ENCODE measurements around the gene MIR17HG. TPM values are rescaled to one million over a fixed set of nuclear protein-coding genes. Genes with fewer than 3 reads are reported as not detected.

The MIR17HG gene
- total RNA-seq, 6 donors from 2014 or later = 3.1 to 4.5 (median 4.2) TPM; not detected in 1

- DNase-seq (no peak), ATAC-seq (ENCODE audit: low FRiP score in 2 of 2) (no peak)
- 74 to 75% methylated on average over 1 of the region's 1 CpG for WGBS, 2 donors
- H3K27ac ChIP-seq = no peak overlapping the region
- no peaks in the 10 kb centered on the region for H3K9me3 ChIP-seq
- peaks cover 0 to 12% (median 5%) of the 10 kb centered on the region in 4 donors for H3K27me3 ChIP-seq
- no peak for TF ChIP-seq POLR2A (IDR thresholded peaks at IDR 0.05)
- TF ChIP-seq EP300 (IDR thresholded peaks at IDR 0.05) = no peak
- TF ChIP-seq, protein P1, sequence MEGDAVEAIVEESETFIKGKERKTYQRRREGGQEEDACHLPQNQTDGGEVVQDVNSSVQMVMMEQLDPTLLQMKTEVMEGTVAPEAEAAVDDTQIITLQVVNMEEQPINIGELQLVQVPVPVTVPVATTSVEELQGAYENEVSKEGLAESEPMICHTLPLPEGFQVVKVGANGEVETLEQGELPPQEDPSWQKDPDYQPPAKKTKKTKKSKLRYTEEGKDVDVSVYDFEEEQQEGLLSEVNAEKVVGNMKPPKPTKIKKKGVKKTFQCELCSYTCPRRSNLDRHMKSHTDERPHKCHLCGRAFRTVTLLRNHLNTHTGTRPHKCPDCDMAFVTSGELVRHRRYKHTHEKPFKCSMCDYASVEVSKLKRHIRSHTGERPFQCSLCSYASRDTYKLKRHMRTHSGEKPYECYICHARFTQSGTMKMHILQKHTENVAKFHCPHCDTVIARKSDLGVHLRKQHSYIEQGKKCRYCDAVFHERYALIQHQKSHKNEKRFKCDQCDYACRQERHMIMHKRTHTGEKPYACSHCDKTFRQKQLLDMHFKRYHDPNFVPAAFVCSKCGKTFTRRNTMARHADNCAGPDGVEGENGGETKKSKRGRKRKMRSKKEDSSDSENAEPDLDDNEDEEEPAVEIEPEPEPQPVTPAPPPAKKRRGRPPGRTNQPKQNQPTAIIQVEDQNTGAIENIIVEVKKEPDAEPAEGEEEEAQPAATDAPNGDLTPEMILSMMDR (IDR thresholded peaks at IDR 0.05) = no peak
- TF ChIP-seq POLR2AphosphoS5 (IDR thresholded peaks at IDR 0.05) = no peak
- H3K36me3 ChIP-seq = no peaks in the 10 kb centered on the region
- H3K4me3 ChIP-seq = no peak overlapping the region
- H3K4me1 ChIP-seq = peaks cover 12 to 17% (median 16%) of the 10 kb centered on the region in 4 donors
Measured at GRCh38 chr13:91397595-91397994, 50.1 kb downstream of the MIR17HG start.

DNA sequence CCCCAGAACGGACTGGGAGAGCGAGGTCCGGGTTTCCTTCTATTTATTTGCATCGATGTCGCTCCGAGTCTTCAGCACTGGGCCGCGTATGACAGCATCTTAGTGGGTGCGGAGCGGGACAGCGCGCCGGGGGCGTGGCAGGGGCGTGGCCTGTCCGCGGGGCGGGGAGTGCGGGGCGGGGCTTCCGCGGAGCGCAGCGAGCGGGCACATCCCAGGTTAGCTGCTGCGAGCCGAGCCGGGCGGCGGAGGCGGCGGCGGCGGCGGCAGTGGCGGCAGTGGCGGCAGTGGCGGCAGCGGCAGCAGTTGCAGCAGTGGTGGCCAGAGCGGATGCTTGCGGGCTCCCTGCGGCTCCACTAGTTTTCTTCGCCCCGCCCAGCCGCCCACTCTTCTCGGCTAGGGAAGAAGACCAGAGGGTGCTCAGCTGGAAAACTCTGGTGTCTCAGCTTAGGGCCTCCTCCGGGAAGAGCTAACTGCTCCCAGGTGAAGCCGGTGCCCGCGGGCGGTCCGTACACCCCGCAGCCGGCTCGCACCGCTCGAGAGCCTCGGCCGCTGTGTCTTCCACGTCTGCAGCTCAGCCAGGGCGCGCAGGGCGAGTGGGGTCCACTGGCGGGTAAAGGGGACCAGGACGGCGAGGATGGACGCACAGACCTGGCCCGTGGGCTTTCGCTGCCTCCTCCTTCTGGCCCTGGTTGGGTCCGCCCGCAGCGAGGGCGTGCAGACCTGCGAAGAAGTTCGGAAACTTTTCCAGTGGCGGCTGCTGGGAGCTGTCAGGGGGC lies 51.1 kb downstream of the MIR17HG start, which contains the start of gene GPC5:
TSS of gene GPC5 (plus strand) at position 209 of the 776 bp plus-strand sequence.
- Histone ChIP-seq H3K27me3 (peaks cover 0 to 12% (median 5%) of the 10 kb centered on the region in 4 donors), H3K9me3 (no peaks in the 10 kb centered on the region), H3K27ac (peak within 1 kb of the TSS in 1 of 4 donors; percentile 45), H3K36me3 (no peaks in the 10 kb centered on the region), H3K4me3 (peak within 1 kb of the TSS; percentile 38 to 58 (median 51)), H3K4me1 (peaks cover 12 to 17% (median 16%) of the 10 kb centered on the region in 4 donors)
- 0 to 4% methylated on average over 32 to 65 of the region's 76 CpGs for WGBS, 2 donors
- ATAC-seq (ENCODE audit: low FRiP score in 2 of 2) (peak; percentile 95 to 97), DNase-seq (peak; percentile 84 to 97)
- TF ChIP-seq, protein P1 (IDR thresholded peaks at IDR 0.05) = no peak
- TF ChIP-seq EP300 (IDR thresholded peaks at IDR 0.05) (no peak), POLR2AphosphoS5 (IDR thresholded peaks at IDR 0.05) (no peak), POLR2A (IDR thresholded peaks at IDR 0.05) (peak in 1 of 4 donors; percentile 49)

DNA sequence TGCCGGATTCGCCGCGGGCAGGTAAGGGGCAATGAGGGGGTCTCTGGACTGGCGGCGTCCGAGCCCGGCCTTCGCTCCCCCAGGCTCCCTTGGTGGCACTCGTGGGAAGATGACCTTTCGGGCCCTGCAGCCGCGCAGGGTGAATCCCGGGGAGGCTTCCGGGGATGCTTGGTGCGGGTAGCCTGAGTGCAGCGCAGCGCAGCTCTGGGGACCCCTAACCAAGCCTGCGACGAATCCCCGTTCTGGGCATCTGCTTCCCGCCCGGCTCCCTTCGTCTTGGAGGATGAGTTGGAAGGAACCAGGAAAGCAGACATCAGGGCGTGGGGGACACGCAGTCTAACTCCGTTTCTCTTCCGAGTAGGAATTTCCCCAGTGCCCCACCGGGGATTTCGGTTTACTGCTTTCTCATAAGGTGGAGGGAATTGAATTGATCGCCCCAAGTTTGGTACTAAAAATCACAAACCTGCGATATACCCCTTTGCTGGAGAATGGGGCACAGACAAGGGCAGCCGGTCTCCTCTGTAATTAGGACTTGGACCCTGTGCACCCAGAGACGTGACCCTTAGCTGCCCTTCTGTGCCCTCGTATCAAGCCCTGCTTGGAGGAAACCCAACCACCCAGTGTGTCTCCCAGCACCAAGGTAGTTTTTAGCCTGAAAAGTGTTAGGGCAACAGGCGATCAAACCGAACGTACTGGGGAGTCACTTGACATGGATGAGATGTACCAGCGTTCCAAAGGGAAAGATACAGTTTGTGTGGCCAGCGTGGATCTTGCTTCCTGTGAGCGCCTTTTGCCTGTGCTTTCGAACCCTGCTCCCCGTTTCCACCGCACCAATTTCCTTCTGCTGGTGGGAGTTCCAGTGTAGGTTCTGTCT lies 51.9 kb downstream of the MIR17HG start:
- H3K27ac ChIP-seq = peak overlapping the region in 1 of 4 donors; percentile 45
- ATAC-seq (ENCODE audit: low FRiP score in 2 of 2) (peak; percentile 43 to 51), DNase-seq (no peak)
- WGBS, 2 donors = 31 to 32% methylated on average over 19 to 36 of the region's 44 CpGs
- no peaks in the 10 kb centered on the region for H3K9me3 ChIP-seq
- H3K4me1 ChIP-seq = peaks cover 12 to 17% (median 16%) of the 10 kb centered on the region in 4 donors
- peaks cover 0 to 12% (median 5%) of the 10 kb centered on the region in 4 donors for H3K27me3 ChIP-seq
- peak overlapping the region; percentile 38 to 58 (median 51) for H3K4me3 ChIP-seq
- H3K36me3 ChIP-seq = no peaks in the 10 kb centered on the region
- TF ChIP-seq, protein P1 (IDR thresholded peaks at IDR 0.05) = no peak
- TF ChIP-seq POLR2AphosphoS5 (IDR thresholded peaks at IDR 0.05) (no peak), EP300 (IDR thresholded peaks at IDR 0.05) (no peak), POLR2A (IDR thresholded peaks at IDR 0.05) (no peak)

- no peaks in the 10 kb centered on the region for H3K9me3 ChIP-seq
- H3K4me1 ChIP-seq = peaks cover 12 to 17% (median 16%) of the 10 kb centered on the region in 4 donors
- H3K27ac ChIP-seq = no peak overlapping the region
- no peaks in the 10 kb centered on the region for H3K36me3 ChIP-seq
- WGBS, 2 donors = 64 to 78% methylated on average over 4 to 6 of the region's 6 CpGs
- no peak for ATAC-seq (ENCODE audit: low FRiP score in 2 of 2)
- TF ChIP-seq POLR2AphosphoS5 (IDR thresholded peaks at IDR 0.05) = no peak
- TF ChIP-seq, protein P1 (IDR thresholded peaks at IDR 0.05) = no peak
- TF ChIP-seq POLR2A (IDR thresholded peaks at IDR 0.05) = no peak
- TF ChIP-seq EP300 (IDR thresholded peaks at IDR 0.05) = no peak
- no peak for DNase-seq
- H3K27me3 ChIP-seq = peaks cover 0 to 12% (median 5%) of the 10 kb centered on the region in 4 donors
- H3K4me3 ChIP-seq = peak overlapping the region in 2 of 4 donors; percentile 56 to 58
Measured at GRCh38 chr13:91400063-91400399, 52.5 kb downstream of the MIR17HG start.
